ENCODE results near the gene ZNF391. TPM values are rescaled to one million over a fixed set of nuclear protein-coding genes. Genes with fewer than 3 reads are reported as not detected.

The ZNF391 gene
- total RNA-seq, 1 experiment from 2014 or later, result 4.6 TPM

- H3K27ac Mint-ChIP-seq (ENCODE audit: unreplicated experiment), result no peak overlapping the region
- DNase-seq, result no peak
- CTCF ChIA-PET, result no interaction called here
- no peaks in the 10 kb centered on the region for H3K36me3 Mint-ChIP-seq (ENCODE audit: insufficient read depth, unreplicated experiment)
- no TSS peak for BruUV-seq (replicated peaks)
- no peaks in the 10 kb centered on the region for H3K4me1 Mint-ChIP-seq (ENCODE audit: low read depth, unreplicated experiment)
- intact Hi-C loops (cut with micrococcal nuclease; ENCODE audit: unreplicated experiment), result no loop called here
- TF ChIP-seq CTCF (IDR thresholded peaks at IDR 0.05; ENCODE audit: unreplicated experiment), result no peak
- H3K27me3 Mint-ChIP-seq (ENCODE audit: unreplicated experiment), result no peaks in the 10 kb centered on the region
- peaks cover 36% of the 10 kb centered on the region for H3K9me3 Mint-ChIP-seq (ENCODE audit: low read depth, unreplicated experiment)
- no peak overlapping the region for H3K4me3 Mint-ChIP-seq (ENCODE audit: low read depth, unreplicated experiment)
These were observed 12.5 kb downstream of the ZNF391 start for GRCh38 chr6:27400877-27401642.

GRCh38 chr6:27406085-27406484 is 17.5 kb downstream of the ZNF391 start:
- Mint-ChIP-seq H3K4me3 (ENCODE audit: low read depth, unreplicated experiment) (no peak overlapping the region), H3K9me3 (ENCODE audit: low read depth, unreplicated experiment) (peaks cover 36% of the 10 kb centered on the region), H3K27ac (ENCODE audit: unreplicated experiment) (no peak overlapping the region), H3K36me3 (ENCODE audit: insufficient read depth, unreplicated experiment) (no peaks in the 10 kb centered on the region), H3K27me3 (ENCODE audit: unreplicated experiment) (no peaks in the 10 kb centered on the region), H3K4me1 (ENCODE audit: low read depth, unreplicated experiment) (no peaks in the 10 kb centered on the region)
- intact Hi-C loops (cut with micrococcal nuclease; ENCODE audit: unreplicated experiment), result no loop called here
- no peak for TF ChIP-seq CTCF (IDR thresholded peaks at IDR 0.05; ENCODE audit: unreplicated experiment)
- DNase-seq, result no peak
- no TSS peak for BruUV-seq (replicated peaks)
- CTCF ChIA-PET, result no interaction called here

GRCh38 chr6:27407153-27407814 is 18.7 kb downstream of the ZNF391 start:
- TF ChIP-seq CTCF (IDR thresholded peaks at IDR 0.05; ENCODE audit: unreplicated experiment), result no peak
- no peak overlapping the region for H3K27ac Mint-ChIP-seq (ENCODE audit: unreplicated experiment)
- intact Hi-C loops (cut with micrococcal nuclease; ENCODE audit: unreplicated experiment), result no loop called here
- no peaks in the 10 kb centered on the region for H3K36me3 Mint-ChIP-seq (ENCODE audit: insufficient read depth, unreplicated experiment)
- no peak for DNase-seq
- no peak overlapping the region for H3K4me3 Mint-ChIP-seq (ENCODE audit: low read depth, unreplicated experiment)
- H3K9me3 Mint-ChIP-seq (ENCODE audit: low read depth, unreplicated experiment), result peaks cover 31% of the 10 kb centered on the region
- CTCF ChIA-PET, result no interaction called here
- no peaks in the 10 kb centered on the region for H3K27me3 Mint-ChIP-seq (ENCODE audit: unreplicated experiment)
- no peaks in the 10 kb centered on the region for H3K4me1 Mint-ChIP-seq (ENCODE audit: low read depth, unreplicated experiment)
- BruUV-seq (replicated peaks), result no TSS peak

- Mint-ChIP-seq H3K27ac (ENCODE audit: unreplicated experiment) (no peak overlapping the region), H3K27me3 (ENCODE audit: unreplicated experiment) (no peaks in the 10 kb centered on the region), H3K9me3 (ENCODE audit: low read depth, unreplicated experiment) (peaks cover 15% of the 10 kb centered on the region), H3K4me1 (ENCODE audit: low read depth, unreplicated experiment) (no peaks in the 10 kb centered on the region), H3K36me3 (ENCODE audit: insufficient read depth, unreplicated experiment) (no peaks in the 10 kb centered on the region), H3K4me3 (ENCODE audit: low read depth, unreplicated experiment) (no peak overlapping the region)
- intact Hi-C loops (cut with micrococcal nuclease; ENCODE audit: unreplicated experiment), result no loop called here
- CTCF ChIA-PET, result no interaction called here
- no TSS peak for BruUV-seq (replicated peaks)
- DNase-seq, result no peak
- no peak for TF ChIP-seq CTCF (IDR thresholded peaks at IDR 0.05; ENCODE audit: unreplicated experiment)
These were observed 25.7 kb downstream of the ZNF391 start for GRCh38 chr6:27414300-27414699.
